Prostate gland (tissue), 2 donors: ENCODE data around the gene OR52I2.

ENCODE experiments used
- POLR2A ChIP-seq: fragments of 450-650 bp; IDR thresholded peaks from one replicate; pipeline ENCODE4 v1.6.1; 2016; ENCODE audit warnings: antibody characterized with exemption, mild to moderate bottlenecking
- POLR2AphosphoS5 ChIP-seq: sonication (generic); formaldehyde crosslinking; IDR thresholded peaks from one replicate; pipeline ENCODE4 v1.6.1; 2017; ENCODE audit warnings: antibody characterized with exemption
- TF ChIP-seq, protein P1 (sequence below), 4 experiments: fragments of 200-600 bp in 2 of 4; fragments of 450-650 bp in 2 of 4; sonication (generic) in 2 of 4; IDR thresholded peaks; 1 replicate in 3 of 4; 2 replicates in 1 of 4; pipeline ENCODE4 v1.5.1; 2016 to 2019; ENCODE audit warnings: antibody characterized with exemption in 4 of 4, mild to moderate bottlenecking in 2 of 4, moderate library complexity in 2 of 4

- TF ChIP-seq, protein P1, sequence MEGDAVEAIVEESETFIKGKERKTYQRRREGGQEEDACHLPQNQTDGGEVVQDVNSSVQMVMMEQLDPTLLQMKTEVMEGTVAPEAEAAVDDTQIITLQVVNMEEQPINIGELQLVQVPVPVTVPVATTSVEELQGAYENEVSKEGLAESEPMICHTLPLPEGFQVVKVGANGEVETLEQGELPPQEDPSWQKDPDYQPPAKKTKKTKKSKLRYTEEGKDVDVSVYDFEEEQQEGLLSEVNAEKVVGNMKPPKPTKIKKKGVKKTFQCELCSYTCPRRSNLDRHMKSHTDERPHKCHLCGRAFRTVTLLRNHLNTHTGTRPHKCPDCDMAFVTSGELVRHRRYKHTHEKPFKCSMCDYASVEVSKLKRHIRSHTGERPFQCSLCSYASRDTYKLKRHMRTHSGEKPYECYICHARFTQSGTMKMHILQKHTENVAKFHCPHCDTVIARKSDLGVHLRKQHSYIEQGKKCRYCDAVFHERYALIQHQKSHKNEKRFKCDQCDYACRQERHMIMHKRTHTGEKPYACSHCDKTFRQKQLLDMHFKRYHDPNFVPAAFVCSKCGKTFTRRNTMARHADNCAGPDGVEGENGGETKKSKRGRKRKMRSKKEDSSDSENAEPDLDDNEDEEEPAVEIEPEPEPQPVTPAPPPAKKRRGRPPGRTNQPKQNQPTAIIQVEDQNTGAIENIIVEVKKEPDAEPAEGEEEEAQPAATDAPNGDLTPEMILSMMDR (IDR thresholded peaks at IDR 0.05), result no peak
- no peak for TF ChIP-seq POLR2AphosphoS5
- TF ChIP-seq POLR2A, result no peak
Observed at GRCh38 chr11:4642043-4642442, 60.5 kb downstream of the OR52I2 start.
